ENCODE results near the gene PLXNA4.

GRCh38 chr7:132520591-132521280 lies 55.5 kb downstream of the PLXNA4 start:
- TF ChIP-seq CTCF (IDR thresholded peaks at IDR 0.05) = no peak
- TF ChIP-seq POLR2A (IDR thresholded peaks at IDR 0.05) = no peak
- no peak for TF ChIP-seq EP300 (IDR thresholded peaks at IDR 0.05; ENCODE audit: low read depth)
- TF ChIP-seq POLR2AphosphoS5 (IDR thresholded peaks at IDR 0.05) = no peak
